Breast epithelium (tissue), 4 donors: ENCODE measurements around the gene C16orf86. TPM values are rescaled to one million over a fixed set of nuclear protein-coding genes. Genes with fewer than 3 reads are reported as not detected.
"Not testable (repeated sequence)": the region's sequence is repeated elsewhere in the genome, so short reads cannot be mapped to it uniquely, and the experiment has no call there.

Experiments used
- DNase-seq, 2 donors: peaks; one replicate each; pipeline ENCODE4 v3.0.0-alpha.2; 2019; ENCODE audit warnings: low spot score in 2 of 2
- H3K27ac ChIP-seq, 2 donors: fragments of 200-600 bp; sonication (generic) in 1 of 2; one replicate each; pipeline ENCODE4 v1.5.1; 2016 to 2019; ENCODE audit warnings: mild to moderate bottlenecking in 1 of 2
- H3K27me3 ChIP-seq, 2 donors: fragments of 200-600 bp; sonication (generic) in 1 of 2; one replicate each; pipeline versions ENCODE4 v1.5.1 to v1.6.0; 2017 to 2019; ENCODE audit warnings: control low read depth in 1 of 2, mild to moderate bottlenecking in 1 of 2
- H3K36me3 ChIP-seq: fragments of 200-600 bp; one replicate; pipeline ENCODE4 v1.5.1; 2019
- H3K4me1 ChIP-seq, 2 donors: fragments of 200-600 bp; sonication (generic); one replicate each; pipeline ENCODE4 v1.5.1; 2016 to 2019; ENCODE audit warnings: control low read depth in 1 of 2
- H3K4me3 ChIP-seq, 3 donors: fragments of 200-600 bp; sonication (generic); 1 replicate in 2 of 3; 2 replicates in 1 of 3; pipeline ENCODE4 v1.5.1; 2016 to 2019; ENCODE audit warnings: mild to moderate bottlenecking in 3 of 3, moderate library complexity in 2 of 3
- H3K9me3 ChIP-seq, 2 donors: fragments of 200-600 bp; sonication (generic) in 1 of 2; one replicate each; pipeline ENCODE4 v1.5.1; 2016 to 2019; ENCODE audit warnings: control low read depth in 1 of 2
- POLR2A ChIP-seq: fragments of 450-650 bp; IDR thresholded peaks from one replicate; pipeline ENCODE4 v1.6.1; 2016; ENCODE audit warnings: antibody characterized with exemption, mild to moderate bottlenecking, moderate library complexity
- POLR2AphosphoS5 ChIP-seq, 3 donors: sonication (generic); formaldehyde crosslinking; IDR thresholded peaks; one replicate each; pipeline ENCODE4 v1.6.1; 2017; ENCODE audit warnings: antibody characterized with exemption in 3 of 3
- intact Hi-C: fragments of 100-400 bp; cut with DNase I; formaldehyde crosslinking; loops from one replicate; pipeline ENCODE4 v1.15.1; 2023; ENCODE audit warnings: low total_unique reads
- total RNA-seq, 3 donors: library from RNA; depleted of rRNA; stranded (reverse); fragments of >200 nt; gene quantifications; one replicate each; pipeline ENCODE4 v1.1.0, GENCODE V29; 2016
- TF ChIP-seq, protein P1 (sequence below), 3 donors: fragments of 450-650 bp; IDR thresholded peaks; one replicate each; pipeline ENCODE4 v1.5.1; 2016 to 2017; ENCODE audit warnings: antibody characterized with exemption in 3 of 3, mild to moderate bottlenecking in 3 of 3, moderate library complexity in 3 of 3

Gene C16orf86
- total RNA-seq, 3 donors from 2014 or later: 7.2 to 18.1 (median 11.1) TPM

DNA sequence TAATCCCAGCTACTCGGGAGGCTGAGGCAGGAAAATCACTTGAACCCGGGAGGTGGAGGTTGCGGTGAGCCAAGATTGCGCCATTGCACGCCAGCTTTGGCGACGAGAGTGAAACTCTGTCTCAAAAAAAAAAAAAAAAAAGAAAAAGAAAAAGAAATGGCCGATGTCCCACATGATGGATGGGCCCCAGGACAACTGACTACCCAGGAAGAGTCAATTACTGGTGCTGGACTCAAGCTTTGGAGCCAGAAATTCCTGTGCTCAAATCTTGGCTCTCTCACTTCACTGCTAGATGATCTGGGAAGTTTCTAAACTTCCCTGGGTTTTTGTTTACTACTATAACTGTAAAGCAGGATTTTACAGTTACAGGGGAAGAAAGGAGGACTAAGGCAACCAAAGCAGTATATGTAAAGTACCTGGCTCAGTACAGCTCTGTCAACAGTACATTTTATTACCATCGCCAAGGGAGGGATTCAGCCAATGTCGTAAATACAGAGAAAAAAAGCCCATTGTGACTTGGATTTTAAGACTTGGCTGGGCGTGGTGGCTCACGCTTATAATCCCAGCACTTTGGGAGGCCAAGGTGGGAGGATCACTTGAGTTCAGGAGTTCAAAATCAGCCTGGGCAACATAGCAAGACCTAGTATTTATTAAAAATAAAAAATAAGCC, 11.9 kb downstream of the C16orf86 start:
- H3K27ac ChIP-seq: peak overlapping the region in 1 of 2 donors; percentile 70

DNA sequence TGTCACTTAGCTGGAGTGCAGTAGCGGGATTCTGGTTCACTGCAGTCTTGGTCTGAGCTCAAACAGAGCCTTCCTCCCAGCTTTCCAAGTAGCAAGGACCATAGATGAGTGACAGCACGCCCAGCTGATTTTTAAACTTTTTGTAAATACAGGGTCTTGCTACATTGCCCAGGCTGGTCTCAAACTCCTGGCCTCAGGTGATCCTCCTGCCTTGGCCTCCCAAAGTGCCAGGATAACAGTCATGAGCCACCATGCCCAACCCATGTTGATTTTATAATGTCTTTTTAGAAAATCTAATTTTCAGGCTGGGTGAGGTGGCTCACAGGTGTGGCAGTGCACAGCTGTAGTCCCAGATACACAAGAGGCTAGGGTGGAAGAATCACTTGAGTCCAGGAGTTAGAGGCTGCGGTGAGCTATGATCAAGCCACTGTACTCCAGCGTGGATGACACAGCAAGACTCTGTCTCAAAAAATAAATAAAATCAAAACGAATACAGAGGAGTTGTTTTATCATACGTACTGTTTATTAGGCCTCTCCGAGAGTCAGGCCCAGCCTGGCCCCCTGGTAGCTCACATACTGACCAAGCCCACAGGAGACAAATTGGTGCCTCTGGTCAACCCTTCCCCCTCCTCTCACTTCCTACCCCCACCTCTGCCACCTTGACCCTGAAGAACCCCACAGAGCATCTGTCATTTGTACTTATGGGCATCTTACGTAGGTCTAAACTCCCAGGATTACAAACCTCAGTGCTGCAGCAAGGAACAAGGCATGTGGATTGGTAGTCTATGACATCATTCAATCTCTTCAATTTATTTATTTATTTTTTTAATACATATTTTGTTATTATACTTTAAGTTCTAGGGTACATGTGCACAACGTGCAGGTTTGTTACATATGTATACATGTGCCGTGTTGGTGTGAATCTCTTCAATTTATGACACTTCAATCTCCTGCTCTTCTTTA, 13.6 kb downstream of the C16orf86 start:
- Histone ChIP-seq H3K4me1 (no peaks in the 10 kb centered on the region), H3K4me3 (no peak overlapping the region)

More for the DNA sequence above, 11.9 kb downstream of the C16orf86 start:
- no peak for DNase-seq
- Histone ChIP-seq H3K9me3 (no peaks in the 10 kb centered on the region), H3K4me1 (peaks cover 0 to 14% of the 10 kb centered on the region in 2 donors), H3K36me3 (no peaks in the 10 kb centered on the region), H3K27me3 (no peaks in the 10 kb centered on the region), H3K4me3 (no peak overlapping the region)
- TF ChIP-seq POLR2A (no peak), POLR2AphosphoS5 (IDR thresholded peaks at IDR 0.05) (no peak)
- TF ChIP-seq, protein P1, sequence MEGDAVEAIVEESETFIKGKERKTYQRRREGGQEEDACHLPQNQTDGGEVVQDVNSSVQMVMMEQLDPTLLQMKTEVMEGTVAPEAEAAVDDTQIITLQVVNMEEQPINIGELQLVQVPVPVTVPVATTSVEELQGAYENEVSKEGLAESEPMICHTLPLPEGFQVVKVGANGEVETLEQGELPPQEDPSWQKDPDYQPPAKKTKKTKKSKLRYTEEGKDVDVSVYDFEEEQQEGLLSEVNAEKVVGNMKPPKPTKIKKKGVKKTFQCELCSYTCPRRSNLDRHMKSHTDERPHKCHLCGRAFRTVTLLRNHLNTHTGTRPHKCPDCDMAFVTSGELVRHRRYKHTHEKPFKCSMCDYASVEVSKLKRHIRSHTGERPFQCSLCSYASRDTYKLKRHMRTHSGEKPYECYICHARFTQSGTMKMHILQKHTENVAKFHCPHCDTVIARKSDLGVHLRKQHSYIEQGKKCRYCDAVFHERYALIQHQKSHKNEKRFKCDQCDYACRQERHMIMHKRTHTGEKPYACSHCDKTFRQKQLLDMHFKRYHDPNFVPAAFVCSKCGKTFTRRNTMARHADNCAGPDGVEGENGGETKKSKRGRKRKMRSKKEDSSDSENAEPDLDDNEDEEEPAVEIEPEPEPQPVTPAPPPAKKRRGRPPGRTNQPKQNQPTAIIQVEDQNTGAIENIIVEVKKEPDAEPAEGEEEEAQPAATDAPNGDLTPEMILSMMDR (IDR thresholded peaks at IDR 0.05): no peak
- intact Hi-C loops: no loop called here

DNA sequence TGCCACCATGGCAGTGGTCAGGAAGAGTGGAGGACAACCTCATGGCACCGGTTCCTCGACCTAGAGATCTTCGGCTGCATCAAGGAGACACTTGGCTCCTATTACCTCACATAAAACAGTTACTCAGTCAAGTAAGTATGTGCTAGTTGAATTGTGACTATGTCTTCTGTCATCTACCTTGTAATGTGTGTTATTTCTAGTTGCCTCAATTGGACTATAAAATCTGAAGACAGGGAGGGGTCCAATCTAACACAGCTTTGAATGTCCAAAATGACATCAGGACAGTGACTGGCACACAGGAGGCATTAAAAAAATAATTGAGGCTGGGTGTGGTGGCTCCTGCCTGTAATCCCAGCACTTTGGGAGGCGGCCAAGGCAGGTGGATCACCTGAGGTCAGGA, 17.2 kb downstream of the C16orf86 start:
- no peak for DNase-seq
- Histone ChIP-seq H3K27ac (peak overlapping the region; percentile 21 to 22), H3K4me1 (no peaks in the 10 kb centered on the region), H3K4me3 (no peak overlapping the region), H3K36me3 (no peaks in the 10 kb centered on the region), H3K27me3 (no peaks in the 10 kb centered on the region), H3K9me3 (no peaks in the 10 kb centered on the region)
- TF ChIP-seq, protein P1 (IDR thresholded peaks at IDR 0.05): no peak
- TF ChIP-seq POLR2AphosphoS5 (IDR thresholded peaks at IDR 0.05) (no peak), POLR2A (no peak)
- intact Hi-C loops: no loop called here

More for the DNA sequence above, 13.6 kb downstream of the C16orf86 start:
- DNase-seq: no peak
- no peaks in the 10 kb centered on the region for H3K36me3 ChIP-seq
- intact Hi-C loops: no loop called here
- no peak overlapping the region for H3K27ac ChIP-seq
- H3K9me3 ChIP-seq: no peaks in the 10 kb centered on the region
- H3K27me3 ChIP-seq: no peaks in the 10 kb centered on the region
- TF ChIP-seq, protein P1 (IDR thresholded peaks at IDR 0.05): no peak
- TF ChIP-seq POLR2A (no peak), POLR2AphosphoS5 (IDR thresholded peaks at IDR 0.05) (no peak)

DNA sequence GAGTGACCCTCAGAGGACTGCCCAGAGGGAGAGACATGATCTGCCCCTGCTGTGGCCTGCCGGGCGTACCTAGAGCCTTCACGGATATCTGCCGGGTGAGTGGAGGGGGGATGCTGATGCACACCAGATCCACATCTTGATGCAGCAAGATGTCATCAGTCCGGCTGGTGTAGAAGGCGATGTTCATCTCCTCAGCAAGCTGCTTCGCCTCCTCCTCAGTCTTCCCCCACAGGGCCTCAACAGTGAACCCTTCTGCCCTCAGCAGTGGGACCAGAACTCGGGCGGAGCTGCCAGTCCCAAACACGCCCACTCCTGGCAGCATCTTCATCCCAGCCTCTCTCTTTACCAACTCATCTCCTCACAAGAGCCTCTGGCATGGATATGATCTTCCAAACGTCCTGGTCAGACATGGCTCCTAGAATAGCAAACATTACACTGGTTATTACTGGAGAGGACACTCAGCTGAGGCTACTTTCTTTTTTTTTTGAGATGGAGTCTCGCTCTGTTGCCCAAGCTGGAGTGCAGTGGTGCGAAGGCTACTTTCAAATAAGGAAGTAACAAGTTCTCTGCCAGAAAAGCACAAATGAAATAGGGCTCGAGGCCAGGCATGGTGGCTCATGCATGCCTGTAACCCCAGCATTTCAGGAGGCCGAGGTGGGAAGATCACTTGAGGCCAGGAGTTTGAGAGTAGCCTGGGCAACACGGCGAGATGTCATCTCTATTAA, 18.9 kb downstream of the C16orf86 start:
- intact Hi-C loops: no loop called here
- Histone ChIP-seq H3K27me3 (no peaks in the 10 kb centered on the region), H3K9me3 (no peaks in the 10 kb centered on the region), H3K4me3 (peak overlapping the region in 1 of 3 donors; percentile 2), H3K4me1 (no peaks in the 10 kb centered on the region), H3K36me3 (no peaks in the 10 kb centered on the region), H3K27ac (peak overlapping the region; percentile 46 to 85)
- DNase-seq: no peak
- TF ChIP-seq POLR2A (no peak), POLR2AphosphoS5 (IDR thresholded peaks at IDR 0.05) (no peak)
- TF ChIP-seq, protein P1 (IDR thresholded peaks at IDR 0.05): no peak

DNA sequence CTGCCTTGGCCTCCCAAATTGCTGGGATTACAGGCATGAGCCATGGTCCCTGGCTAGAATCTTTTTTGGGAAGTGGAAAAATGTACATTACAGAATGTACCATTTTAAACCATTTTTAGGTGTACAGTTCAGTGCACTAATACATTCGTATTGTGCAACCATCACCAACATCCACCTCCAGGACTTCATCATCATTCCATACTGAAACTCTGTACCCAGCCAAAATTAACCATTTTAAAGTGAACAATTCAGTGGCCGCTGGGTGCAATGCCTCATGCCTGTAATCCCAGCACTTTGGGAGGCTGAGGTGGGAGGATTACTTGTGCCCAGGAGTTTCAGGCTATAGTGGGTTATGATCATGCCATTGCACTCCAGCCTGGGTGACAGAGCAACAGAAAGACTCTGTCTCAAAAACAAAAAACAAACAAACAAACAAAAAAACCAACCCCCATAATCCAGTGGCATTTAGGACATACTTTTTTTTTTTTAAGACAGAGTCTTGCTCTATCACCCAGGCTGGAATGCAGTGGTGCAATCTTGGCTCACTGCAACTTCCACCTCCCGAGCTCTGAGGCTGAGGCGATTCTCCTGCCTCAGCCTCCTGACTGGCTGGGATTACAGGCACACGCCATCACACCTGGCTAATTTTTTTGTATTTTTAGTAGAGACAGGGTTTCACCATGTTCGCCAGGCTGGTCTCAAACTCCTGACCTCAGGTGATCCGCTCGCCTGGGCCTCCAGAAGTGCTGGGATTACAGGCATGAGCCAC, 27.1 kb downstream of the C16orf86 start:
- H3K4me1 ChIP-seq, intact Hi-C loops, H3K27ac ChIP-seq, H3K4me3 ChIP-seq, H3K27me3 ChIP-seq, DNase-seq, H3K36me3 ChIP-seq, H3K9me3 ChIP-seq: not testable (repeated sequence)
